ENCODE results near the gene NSUN7. TPM values are rescaled to one million over a fixed set of nuclear protein-coding genes. Genes with fewer than 3 reads are reported as not detected.

Gene NSUN7
- total and polyA plus RNA-seq, 2 of the 13 experiments (the other 11 are each of a cell fraction or from before 2014, with no cell fraction given) = 0.05 TPM; not detected in 1

- intact Hi-C loops (cut with micrococcal nuclease; ENCODE audit: unreplicated experiment) (no loop called here), in situ Hi-C loops (cut with HindIII; ENCODE audit: extremely low pct_ligation_motif_present, low pct_unique_long_range_greater_than_20kb) (no loop called here)
- no peak overlapping the region for H3K9ac ChIP-seq (ENCODE audit: insufficient read depth, low read depth, low read length)
- ChIA-PET CTCF (ENCODE audit: low intra/inter-chr PET ratio, low total read pairs) (no interaction called here), POLR2A (no interaction called here)
- no TSS peak for BruUV-seq (replicated peaks)
- no peaks in the 10 kb centered on the region for H4K20me1 ChIP-seq (ENCODE audit: insufficient read depth, low read length)
- peaks cover 1% of the 10 kb centered on the region; the same call in 1 of the 2 replicates for H3K4me1 ChIP-seq (ENCODE audit: insufficient read depth, low read length)
- 0 out of 5 replicates have a peak, but pooled peaks cover 0 to 2% of the 10 kb centered on the region in 2 experiments for H3K36me3 ChIP-seq (replicated peaks in 1 of 2; ENCODE audit: control insufficient read depth in 1 of 2, insufficient read depth in 2 of 2, low read length in 2 of 2)
- ATAC-seq = no peak
- 93% methylated on average over 8 of the region's 16 CpGs for WGBS (ENCODE audit: low lambda C conversion rate)
- no peak overlapping the region for H3K4me2 ChIP-seq (ENCODE audit: low read depth, low read length)
- no peaks in the 10 kb centered on the region for H3K9me3 ChIP-seq (ENCODE audit: low read length)
- H3K79me2 ChIP-seq (ENCODE audit: insufficient read depth, low read length) = no peaks in the 10 kb centered on the region
- TF ChIP-seq ETS1 (CRISPR knock-in tag; IDR thresholded peaks at IDR 0.05) = no peak
- TF ChIP-seq CHCHD3 (CRISPR knock-in tag; IDR thresholded peaks at IDR 0.05) = no peak
- TF ChIP-seq ZNF609 (CRISPR knock-in tag; IDR thresholded peaks at IDR 0.05; ENCODE audit: borderline replicate concordance) = no peak
- TF ChIP-seq ZNF569 (CRISPR knock-in tag; IDR thresholded peaks at IDR 0.05; ENCODE audit: borderline replicate concordance) = no peak
- TF ChIP-seq RFXANK (CRISPR knock-in tag; IDR thresholded peaks at IDR 0.05) = no peak
- TF ChIP-seq NONO (IDR thresholded peaks at IDR 0.05) = no peak
- TF ChIP-seq NONO (CRISPR knock-in tag; conservative IDR thresholded peaks at IDR 0.05) = no peak
- TF ChIP-seq AGO2 (optimal IDR thresholded peaks at IDR 0.05; ENCODE audit: low read depth, low read length) = no peak
- TF ChIP-seq HNF1B (CRISPR knock-in tag; IDR thresholded peaks at IDR 0.05) = no peak
- TF ChIP-seq NR2C2 (CRISPR knock-in tag; IDR thresholded peaks at IDR 0.05; ENCODE audit: borderline replicate concordance) = no peak
- TF ChIP-seq ZNF543 (CRISPR knock-in tag; IDR thresholded peaks at IDR 0.05) = no peak
- no peak for TF ChIP-seq POGK (CRISPR knock-in tag; conservative IDR thresholded peaks at IDR 0.05)
- no peak overlapping the region for H3K4me3 ChIP-seq (replicated peaks in 1 of 3; ENCODE audit: insufficient read depth in 1 of 3, low read depth in 2 of 3, low read length in 3 of 3)
- H3K27ac ChIP-seq (ENCODE audit: extremely low read length, insufficient read depth, low read length) = no peak overlapping the region
- FAIRE-seq = no peak
- no peak overlapping the region for H2AFZ ChIP-seq (ENCODE audit: low read length)
- H3K27me3 ChIP-seq (ENCODE audit: control insufficient read depth in 1 of 2, insufficient read depth in 2 of 2, low read length in 2 of 2) = no peaks in the 10 kb centered on the region
- DNase-seq (ENCODE audit: low spot score) = no peak
Measured at GRCh38 chr4:40837094-40837870, 87.5 kb downstream of the NSUN7 start.

Measured in HepG2 (cell line).